EL (cell line): Measurements from ENCODE around the gene TMEM225B.
"Not testable (repeated sequence)": the region's sequence is repeated elsewhere in the genome, so short reads cannot be mapped to it uniquely, and the experiment has no call there.

ENCODE experiments used
- DNase-seq: peaks from one replicate; pipeline ENCODE4 v3.0.0-alpha.2; 2016

Gene TMEM225B, protein sequence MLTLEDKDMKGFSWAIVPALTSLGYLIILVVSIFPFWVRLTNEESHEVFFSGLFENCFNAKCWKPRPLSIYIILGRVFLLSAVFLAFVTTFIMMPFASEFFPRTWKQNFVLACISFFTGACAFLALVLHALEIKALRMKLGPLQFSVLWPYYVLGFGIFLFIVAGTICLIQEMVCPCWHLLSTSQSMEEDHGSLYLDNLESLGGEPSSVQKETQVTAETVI

GRCh38 chr7:99597762-99598501 lies at the start of gene TMEM225B:
Gene TMEM225B (plus strand): TSS chr7:99598267. CDS start chr7:99604389, 6,122 bp downstream.
- DNase-seq = no peak

DNA sequence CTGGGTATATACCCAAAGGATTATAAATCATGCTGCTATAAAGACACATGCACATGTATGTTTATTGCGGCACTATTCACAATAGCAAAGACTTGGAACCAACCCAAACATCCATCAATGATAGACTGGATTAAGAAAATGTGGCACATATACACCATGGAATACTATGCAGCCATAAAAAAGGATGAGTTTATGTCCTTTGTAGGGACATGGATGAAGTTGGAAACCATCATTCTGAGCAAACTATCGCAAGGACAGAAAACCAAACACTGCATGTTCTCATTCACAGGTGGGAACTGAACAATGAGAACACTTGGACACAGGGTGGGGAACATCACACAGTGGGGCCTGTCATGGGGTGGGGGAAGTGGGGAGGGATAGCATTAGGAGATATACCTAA lies 48.5 kb upstream of the TMEM225B start:
- not testable (repeated sequence) for DNase-seq

DNA sequence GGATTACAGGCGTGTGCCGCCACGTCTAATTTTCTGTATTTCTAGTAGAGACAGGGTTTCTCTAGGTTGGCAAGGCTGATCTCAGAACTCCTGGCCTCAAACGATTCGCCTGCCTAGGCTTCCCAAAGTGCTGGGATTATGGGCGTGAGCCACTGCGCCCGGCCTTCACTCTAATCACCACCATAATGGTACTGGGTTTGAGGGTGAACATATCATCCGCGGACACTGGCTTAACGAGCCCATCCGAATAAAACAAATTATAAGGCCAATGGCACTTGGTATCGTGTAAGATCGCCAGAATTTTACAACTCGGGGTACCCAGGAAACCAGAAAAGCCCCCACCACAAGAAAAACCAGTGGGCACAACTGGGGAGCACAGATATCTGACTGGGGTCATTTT lies 46.7 kb upstream of the TMEM225B start:
- no peak for DNase-seq

- DNase-seq = peak; percentile 90
Measured at GRCh38 chr7:99551767-99552463, 46.2 kb upstream of the TMEM225B start, which contains the start of gene FAM200A. Gene FAM200A (minus strand): TSS chr7:99552114. CDS start chr7:99548407, 3,707 bp downstream.

DNA sequence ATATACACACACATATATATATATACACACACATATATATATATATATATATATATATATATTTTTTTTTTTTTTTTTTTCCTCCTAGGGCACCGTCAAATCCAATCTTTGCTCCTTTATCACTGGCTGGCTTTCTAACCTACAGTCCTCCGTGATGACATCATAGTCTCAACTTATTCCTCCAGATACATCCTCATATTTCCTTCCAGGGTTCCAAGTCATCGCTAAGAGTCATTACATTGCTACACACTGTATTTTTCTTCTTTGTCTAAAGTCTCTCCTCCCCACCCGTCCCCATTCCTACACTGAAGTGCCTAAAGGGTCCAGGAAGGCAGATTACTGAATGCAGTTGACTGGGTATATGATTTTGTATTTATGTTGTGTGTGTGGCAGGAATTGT lies 45.0 kb upstream of the TMEM225B start:
- no peak for DNase-seq

GRCh38 chr7:99554939-99555338 lies 43.1 kb upstream of the TMEM225B start:
- no peak for DNase-seq

GRCh38 chr7:99557196-99557607 lies 40.9 kb upstream of the TMEM225B start:
- DNase-seq = no peak

DNA sequence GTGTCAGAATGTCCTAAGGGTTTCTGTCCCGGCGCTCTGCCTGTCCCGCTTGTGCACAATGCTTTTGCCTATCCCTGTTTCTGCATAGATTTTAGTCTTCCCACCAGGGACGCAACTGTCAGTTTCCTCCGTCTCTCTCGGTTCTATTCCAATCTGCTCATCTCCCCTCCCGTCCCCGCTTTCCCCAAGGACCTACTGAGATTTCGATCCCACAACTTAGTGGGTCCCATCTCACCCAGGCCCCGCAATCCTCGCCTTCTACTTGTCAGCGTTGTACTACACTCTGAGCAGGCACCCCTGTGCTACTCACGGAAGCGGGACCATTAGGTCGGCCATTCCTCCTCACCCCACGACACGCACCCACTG lies 40.1 kb upstream of the TMEM225B start:
- no peak for DNase-seq

DNA sequence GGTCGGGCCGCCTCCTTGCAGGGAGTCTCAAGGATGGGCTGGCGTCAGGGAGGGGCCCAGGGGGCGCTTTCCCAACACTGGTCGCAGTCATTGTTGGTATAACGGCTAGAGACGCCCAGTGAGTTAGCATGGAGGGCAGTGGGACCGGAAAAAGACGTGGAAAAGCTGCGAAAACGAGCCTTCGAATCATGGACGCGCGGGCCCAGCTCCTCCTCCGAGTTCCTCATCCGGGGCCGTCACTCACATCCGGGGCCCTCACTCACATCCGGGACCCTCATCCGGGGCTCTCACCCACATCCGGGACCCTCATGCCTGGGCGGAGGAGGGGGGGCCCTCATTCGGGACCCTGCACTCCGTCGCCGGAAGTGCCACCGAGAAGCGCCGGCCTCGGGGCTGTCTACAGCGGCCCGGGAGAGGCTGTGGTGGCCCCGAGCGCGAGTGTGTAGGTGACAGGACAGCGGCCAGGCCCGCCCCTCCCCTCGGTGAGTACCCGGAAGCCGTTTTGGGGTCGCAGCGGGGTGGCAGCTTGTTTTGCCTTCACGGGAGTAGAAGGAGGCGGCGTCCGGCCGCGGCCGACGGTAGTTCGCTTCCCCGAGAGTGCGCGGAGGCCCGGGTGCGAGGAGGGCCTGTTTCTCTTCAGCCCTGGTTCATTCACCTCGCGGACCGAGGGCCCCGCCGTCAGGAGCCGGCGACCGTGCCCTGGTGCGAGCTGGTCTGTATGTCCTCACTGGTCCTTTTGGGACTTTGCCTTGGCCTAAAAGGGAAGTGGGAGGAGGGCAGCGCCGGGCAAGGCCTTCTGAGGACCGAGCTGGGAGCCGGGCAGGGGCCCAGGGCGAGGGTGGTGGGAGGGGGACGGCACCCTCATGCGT lies 39.5 kb upstream of the TMEM225B start, which contains the start of gene ZNF655:
Gene ZNF655 (plus strand): TSS at position 337 of the 869 bp plus-strand sequence. CDS start 1,918 bp downstream, outside the sequence.
- peak; percentile 90 for DNase-seq

GRCh38 chr7:99559175-99559915 lies 38.7 kb upstream of the TMEM225B start:
- DNase-seq = peak; percentile 44

- no peak for DNase-seq
Measured at GRCh38 chr7:99560834-99561736, 37.0 kb upstream of the TMEM225B start.

GRCh38 chr7:99561737-99562051 lies 36.4 kb upstream of the TMEM225B start:
- DNase-seq = no peak

GRCh38 chr7:99562114-99562784 lies 35.8 kb upstream of the TMEM225B start:
- no peak for DNase-seq

GRCh38 chr7:99562832-99563231 lies 35.2 kb upstream of the TMEM225B start:
- peak; percentile 99 for DNase-seq

- DNase-seq = peak; percentile 88
Measured at GRCh38 chr7:99563650-99564049, 34.4 kb upstream of the TMEM225B start.

- not testable (repeated sequence) for DNase-seq
Measured at GRCh38 chr7:99568770-99569169, 29.3 kb upstream of the TMEM225B start.

DNA sequence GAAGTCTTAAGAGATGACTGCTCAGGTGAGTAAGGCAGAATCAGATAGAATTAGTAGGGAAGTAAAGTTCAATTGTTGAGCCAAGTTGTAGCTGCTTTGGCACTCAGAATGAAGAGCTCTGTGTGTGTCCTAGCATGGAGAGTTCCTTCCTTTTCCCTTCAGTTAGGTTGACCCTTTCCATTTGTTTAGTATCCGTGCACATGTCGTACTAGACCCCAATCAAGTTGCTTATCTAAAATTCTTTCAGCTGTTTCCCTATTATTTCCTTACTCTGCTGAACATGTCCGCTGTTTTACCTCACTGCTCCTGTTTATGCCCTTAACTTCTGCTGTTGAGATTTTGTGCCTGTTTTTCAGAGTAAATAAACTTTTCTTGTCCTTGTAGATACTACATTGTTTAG lies 26.3 kb upstream of the TMEM225B start:
- DNase-seq = no peak

DNA sequence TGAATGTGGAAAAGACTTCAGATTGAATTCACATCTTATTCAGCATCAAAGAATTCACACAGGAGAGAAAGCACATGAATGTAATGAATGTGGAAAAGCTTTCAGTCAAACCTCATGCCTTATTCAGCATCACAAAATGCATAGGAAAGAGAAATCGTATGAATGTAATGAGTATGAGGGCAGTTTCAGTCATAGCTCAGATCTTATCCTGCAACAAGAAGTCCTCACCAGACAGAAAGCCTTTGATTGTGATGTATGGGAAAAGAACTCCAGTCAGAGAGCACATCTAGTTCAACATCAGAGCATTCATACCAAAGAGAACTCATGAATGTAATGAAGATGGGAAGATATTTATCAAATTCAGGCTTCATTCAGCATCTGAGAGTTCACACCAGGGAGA lies 24.8 kb upstream of the TMEM225B start:
- no peak for DNase-seq

GRCh38 chr7:99576251-99576650 lies 21.8 kb upstream of the TMEM225B start:
- no peak for DNase-seq

DNA sequence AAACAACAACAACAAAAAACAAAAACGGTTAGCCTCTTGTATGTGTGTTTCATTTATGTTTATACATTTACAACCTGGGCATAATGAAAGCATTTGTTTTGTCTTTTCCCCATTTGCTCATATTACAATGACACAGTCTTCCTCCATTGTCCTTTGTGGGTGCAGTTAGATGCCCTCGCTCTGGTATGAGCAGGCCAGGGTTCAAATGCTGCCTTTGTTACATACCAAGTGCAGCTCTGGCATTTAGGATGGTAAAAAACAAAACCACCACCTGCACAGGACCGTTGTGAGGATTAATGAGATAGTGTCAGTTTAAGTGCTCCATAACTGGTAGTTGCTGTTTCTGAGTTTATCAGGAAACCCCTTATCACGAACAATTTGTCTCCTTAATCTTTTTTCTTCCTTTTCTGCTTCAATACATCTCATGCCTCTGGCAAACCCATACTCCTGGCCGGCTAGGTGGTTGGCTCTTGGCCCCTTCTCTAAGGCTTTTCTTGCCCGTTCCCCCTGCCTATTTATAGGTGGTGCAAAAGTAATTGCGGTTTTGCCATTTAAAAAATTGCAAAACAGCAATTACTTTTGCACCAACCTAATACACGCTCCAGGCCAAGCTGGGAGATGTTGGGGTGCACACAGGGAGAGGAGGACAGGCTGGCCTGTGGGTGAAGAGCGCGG lies 18.6 kb upstream of the TMEM225B start:
- no peak for DNase-seq
